DMS53 treated with DMSO at 0.1 percent for 48 hours (cell line): ENCODE data around the gene TNRC6B.
"Not testable (repeated sequence)": the region's sequence is repeated elsewhere in the genome, so short reads cannot be mapped to it uniquely, and the experiment has no call there.

ENCODE experiments used
- DNase-seq: peaks from one replicate; lab custom pipeline; 2025; ENCODE audit not compliant: unreplicated experiment; lab: John Stamatoyannopoulos, UW

Gene TNRC6B

DNA sequence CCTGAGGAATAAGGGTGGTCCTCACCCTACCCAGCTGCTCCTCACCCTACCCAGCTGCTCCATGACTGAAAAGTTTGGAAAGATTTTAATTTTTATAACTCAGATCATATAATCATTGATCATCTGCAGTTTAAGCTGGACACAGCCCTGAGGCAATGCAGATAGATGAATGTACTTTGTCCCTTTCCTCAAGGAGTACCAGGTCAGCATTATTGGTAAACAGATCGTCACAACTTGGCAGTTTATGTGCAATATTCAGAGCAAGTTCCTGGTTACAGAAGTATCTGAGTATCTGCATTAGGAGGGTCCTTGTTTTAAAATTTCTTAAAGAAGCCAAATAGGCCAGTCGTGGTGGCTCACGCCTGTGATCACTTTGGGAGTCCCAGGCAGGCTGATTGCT is 3.6 kb downstream of the TNRC6B start:
- no peak for DNase-seq

DNA sequence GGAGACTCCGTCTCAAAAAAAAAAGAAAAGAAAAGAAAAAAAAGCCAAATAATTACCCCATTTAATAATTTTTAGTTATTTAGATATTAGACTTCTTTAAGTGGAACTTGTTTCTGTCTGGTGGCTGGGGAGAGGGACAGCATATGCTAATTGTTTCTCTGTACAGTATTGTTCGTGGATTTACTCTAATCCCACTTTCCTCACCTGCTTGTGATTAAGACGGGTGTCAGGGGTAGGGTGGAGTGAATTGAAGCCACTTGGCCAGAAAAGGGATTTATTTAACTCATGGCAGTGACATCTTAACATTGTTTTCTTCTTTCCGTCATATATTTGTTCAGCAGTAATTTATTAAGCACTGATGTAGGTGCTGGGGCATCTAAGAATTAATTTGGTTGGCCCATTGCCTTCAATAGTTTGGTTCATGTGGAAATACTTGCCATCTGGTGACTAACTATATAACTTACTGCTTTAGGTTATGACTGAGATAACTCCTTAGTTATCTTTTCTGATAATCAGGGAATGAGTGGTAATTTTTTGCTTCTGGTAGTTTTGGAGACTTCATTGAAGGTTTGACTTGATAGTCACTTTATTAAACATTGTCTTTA is 4.6 kb downstream of the TNRC6B start:
- no peak for DNase-seq

DNA sequence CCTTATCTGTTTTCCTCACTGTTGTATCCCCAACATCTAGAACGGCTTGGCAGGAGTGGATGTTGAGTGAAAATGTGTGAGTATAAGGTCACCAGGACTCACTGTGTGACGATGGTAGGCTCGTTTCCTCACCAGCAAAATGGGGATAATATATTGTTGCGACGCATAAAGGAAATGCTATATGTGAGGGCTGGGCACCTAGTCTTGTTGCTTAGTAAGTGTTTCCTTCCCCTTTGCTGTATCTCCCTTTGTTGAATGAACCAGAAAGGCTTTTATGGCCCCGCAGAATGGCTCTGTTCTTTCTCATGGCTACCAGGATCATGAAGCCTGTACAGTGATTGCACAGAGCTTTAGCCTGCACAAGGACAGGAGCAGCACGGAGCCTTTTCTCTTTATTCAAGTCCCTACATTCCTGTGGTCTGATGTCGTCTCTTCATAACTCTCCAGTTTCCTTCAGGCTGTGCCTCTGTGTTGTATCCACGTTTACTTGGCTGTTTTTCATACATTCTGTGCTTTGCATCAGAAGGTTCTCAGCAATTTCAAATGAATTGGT is 5.4 kb downstream of the TNRC6B start:
- DNase-seq: no peak

DNA sequence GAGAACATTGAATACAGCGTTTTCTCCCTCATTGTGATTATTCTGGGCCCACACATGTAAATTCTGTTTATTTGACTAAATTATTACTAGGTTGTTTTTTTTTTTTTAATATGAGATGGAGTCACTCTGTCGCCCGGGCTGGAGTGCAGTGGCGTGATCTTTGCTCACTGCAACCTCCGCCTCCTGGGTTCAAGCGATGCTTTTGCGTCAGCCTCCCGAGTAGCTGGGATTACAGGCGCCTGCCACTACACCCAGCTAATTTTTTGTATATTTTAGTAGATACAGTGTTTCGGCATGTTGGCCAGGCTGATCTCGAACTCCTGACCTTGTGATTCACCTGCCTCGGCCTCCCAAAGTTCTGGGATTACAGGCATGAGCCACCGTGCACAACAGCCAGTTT is 5.9 kb downstream of the TNRC6B start:
- not testable (repeated sequence) for DNase-seq

DNA sequence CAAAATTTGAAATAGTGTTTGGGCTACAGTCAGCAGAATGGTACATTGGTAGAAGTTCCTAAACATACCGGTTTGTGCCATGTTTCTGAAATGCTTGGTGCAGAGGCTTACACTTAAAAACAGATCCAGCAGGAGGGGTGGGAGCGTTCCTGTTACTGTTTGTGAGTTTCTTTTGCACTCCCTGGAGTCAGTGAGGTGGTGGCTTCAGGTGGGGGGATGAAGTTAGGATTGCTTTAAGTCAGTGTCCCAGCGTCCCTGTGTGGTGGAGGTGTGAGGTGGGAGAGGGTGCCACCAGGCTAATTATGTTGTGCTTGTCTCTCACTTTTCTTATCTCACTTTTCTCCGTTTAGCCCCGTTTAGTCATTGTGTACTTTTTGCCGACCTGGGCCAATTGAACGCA is 9.7 kb downstream of the TNRC6B start:
- no peak for DNase-seq

DNA sequence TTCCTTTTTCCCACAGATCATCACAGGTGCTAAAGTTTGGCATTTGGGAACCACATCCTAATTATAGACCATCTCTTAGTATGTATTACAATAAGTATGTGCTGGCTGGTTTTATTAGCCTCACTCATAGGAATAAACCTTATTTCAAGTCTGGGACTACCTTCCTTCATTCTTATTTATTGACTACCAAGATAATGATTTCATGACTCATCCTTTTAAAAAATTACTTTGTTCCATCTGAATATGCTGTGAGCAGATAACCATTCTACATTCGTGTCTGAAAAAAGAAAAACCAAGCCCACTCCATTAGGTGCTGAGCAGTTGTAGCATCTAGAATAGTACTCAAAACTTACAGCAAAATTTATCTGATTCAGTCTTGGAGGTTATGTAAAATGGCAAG is 12.3 kb downstream of the TNRC6B start:
- no peak for DNase-seq

DNA sequence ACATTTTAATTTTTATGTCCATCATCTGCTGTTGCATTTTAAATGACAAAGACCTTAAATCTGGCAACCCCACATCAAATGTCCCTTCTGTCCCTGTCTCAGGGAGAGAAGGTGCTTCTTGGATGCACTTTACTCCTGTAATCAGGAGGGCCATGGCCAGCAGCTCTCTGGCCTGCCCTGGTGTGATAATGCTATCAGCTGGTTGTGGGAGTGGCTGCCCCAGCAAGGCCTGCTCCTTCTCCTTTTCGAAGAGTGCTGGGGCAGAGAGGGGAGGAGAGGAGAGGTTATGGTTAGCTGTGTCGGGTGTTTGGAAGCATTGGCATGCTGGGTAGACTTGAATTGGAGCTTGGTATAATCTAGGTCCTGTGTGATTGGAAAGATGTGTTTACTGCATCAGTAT is 12.8 kb downstream of the TNRC6B start:
- DNase-seq: no peak

DNA sequence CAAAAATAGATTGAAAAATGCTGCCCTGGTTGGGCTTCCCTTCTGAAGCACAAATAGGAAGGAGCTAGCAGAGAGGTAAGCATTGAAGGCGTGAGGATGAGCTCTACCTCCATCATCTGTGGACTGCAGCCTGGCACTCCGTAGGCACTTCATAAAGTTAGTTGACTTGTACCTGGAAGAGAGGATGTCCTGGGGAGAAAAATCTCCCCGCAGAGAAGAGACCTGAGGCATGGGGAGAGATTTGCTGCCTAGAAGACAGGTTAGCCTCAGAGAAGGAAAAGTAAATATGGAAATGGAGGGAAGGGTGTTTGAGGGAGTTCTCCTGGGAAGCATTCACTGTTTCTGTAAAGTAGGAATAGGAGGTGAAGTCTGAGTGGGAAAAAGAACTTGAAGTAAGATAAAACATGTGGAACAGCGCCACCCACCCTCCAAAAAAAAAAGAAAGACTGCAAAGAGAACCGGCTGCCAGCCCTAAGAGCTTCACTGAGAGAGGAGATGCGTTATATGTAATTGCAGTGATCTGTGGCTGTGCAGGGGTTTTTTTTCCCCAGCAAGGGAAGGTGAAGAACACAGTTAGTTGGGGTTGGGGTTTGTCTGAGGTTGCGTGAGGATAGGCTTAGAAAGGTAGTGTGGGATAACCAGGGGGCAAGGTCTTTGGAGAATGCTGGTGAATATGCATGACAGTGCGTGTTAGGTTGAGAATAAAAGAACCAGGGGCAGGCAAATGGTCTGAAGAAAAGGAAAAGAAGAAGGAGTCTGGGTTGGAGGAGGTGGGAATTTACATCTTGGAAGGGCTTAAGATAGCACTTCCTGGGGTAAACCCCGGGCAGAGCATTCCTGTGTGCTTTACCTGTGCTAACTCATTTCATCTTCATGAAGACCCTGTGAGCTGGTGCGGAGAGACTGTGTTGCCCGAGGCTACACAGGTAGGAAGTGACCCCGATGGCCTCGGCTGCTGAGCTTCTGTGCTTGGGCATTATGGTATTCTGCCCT is 16.0 kb downstream of the TNRC6B start:
- DNase-seq: peak; percentile 9

DNA sequence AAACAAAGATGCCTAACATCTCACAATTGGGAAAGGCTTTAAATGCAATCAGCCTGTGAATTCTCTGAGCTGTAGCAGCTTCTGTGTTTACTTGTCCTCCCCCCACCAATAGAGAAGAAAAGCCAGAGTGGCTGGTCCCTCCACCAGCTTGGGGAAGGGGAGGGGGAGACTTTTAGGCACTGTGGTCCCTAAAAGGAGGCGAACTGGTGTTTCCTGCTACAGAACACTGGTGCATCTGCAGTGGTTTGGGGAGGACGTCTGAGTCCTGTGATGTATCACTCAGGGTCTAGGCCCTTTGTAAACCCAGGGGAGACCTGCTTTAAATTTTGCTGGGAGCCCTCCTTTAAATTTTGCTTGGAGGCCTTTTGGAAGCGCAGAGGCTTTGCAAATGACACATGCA is 16.9 kb downstream of the TNRC6B start:
- no peak for DNase-seq

DNA sequence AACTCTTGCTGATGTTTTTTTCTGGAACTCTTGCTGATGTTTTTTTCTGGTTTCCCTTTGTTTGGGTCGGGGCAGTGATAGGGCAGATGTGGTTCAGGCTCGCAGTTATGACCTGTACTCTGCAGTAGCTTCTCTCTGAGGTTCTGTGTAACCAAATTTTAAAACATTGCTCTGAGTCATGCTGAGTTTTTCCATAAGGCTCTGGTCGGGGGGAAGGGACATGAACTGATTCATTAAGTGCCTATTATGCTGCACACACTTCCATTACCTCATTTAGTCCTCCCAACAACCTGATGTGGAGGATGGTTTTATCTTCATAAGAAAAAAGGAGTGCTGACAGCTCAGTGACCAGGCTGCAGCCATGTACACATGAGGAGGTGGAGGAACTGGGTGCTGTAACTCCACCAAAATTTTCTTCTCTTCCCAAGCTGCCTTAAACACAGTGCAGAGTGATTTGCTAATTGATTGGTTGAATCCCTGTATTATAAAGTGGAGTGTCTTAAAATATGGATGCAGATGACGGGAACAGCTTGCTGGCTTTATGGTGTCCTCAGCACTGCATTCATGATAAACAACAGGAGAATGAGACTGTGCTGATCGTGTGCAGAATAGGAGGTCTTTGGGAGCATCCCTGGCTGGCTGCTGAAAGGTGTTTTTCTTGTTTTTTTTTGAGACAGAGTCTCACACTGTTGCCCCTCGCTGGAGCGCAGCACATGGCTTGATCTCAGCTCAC is 19.1 kb downstream of the TNRC6B start:
- no peak for DNase-seq

DNA sequence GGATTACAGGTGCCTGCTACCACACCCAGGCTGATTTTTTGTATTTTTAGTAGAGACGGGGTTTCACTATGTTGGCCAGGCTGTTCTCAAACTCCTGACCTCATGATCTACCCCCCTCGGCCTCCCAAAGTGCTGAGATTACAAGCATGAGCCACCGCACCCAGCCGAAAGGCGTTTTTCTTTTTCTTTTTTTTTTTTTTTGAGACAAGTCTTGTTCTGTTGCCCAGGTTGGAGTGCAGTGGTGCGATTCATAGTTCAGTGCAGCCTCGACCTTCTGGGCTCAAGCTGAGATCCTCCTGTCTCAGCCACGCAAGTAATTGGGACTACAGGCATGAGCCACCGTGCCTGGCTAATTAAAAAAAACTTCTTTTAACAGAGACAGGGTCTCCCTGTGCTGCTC is 19.7 kb downstream of the TNRC6B start:
- not testable (repeated sequence) for DNase-seq

DNA sequence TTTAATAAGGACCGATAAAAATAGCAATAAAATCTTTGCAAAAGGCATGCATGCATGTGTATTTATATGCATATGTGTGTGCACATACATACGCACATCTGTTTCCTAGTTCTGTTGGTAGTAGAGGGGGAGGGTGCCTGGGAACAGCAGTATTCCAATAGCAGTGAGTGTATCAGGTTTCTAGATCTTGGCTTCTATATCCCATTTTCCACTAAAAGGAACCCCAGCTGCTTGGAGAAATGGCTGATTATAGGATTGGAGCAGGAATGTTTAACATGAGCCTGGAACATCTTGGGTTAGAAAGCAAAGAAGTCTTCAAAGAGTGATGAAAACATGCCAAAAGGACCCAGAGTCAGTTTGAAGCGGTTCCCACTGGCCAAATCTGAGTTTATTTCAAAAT is 21.0 kb downstream of the TNRC6B start:
- DNase-seq: no peak

DNA sequence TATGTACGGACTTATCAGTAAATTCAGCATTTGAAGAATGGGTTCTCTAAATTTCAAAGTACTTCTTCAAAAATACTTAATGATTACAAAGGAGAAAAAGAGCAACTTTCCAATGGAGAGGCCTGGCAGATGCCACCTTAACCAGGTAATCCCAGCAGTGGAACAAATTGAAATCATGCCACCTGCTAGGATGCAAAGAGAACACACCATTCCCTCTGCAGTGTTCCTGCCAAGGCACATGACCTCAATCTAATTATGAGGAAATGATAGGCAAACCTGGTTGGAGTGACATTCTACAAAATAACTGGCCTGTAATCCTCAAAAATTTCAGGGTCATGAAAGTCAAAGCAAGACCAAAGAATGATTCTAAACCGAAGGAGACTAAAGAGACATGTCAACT is 21.5 kb downstream of the TNRC6B start:
- DNase-seq: no peak

DNA sequence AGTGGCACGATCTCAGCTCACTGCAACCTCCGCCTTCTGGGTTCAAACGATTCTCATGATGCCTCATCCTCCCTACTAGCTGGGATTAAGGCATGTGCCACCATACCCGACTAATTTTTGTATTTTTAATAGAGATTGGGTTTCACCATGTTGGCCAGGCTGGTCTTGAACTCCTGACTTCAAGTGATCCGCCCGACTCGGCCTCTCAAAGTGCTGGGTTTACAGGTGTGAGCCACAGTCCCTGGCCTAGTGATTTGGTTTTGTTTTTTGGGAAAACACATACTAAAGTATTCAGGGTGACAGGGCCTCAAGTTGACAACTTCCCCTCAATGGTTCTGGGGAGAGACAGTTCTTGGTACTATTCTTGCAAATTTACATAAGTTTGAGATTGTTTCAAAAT is 22.1 kb downstream of the TNRC6B start:
- DNase-seq: no peak

DNA sequence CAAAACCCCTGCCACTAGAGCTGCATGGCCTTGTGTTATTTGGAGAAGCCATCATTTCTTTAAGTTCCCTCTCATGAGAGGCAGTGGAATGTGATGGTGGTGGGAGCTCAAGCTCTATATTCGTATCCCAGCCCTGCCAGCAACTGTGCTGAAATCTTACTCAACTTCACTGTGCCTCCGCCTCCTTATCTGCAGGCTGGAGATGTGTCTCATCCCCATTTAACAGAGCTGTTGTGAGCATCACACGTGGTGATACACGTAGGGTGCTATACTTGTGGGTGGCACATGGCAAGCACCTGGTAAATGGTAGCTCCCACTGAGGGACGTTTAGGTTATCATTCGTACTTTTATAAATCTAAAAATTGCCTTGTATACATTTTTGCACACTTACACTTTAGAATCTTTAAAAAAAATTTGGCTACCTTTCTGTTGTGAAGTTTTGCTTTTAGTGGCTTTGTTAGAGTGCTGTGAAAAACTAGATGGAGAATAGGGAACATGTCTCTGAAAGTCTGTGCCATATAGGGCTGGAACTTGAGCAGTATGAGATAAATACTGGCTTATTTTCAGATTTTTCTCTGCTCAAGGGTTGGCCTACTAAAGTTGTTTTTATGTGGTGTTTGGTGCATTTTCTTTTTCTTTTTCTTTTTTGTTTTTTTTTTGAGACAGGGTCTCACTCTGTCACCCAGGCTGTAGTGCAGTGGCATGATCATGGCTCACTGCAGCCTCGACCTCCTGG is 23.2 kb downstream of the TNRC6B start:
- DNase-seq: no peak

DNA sequence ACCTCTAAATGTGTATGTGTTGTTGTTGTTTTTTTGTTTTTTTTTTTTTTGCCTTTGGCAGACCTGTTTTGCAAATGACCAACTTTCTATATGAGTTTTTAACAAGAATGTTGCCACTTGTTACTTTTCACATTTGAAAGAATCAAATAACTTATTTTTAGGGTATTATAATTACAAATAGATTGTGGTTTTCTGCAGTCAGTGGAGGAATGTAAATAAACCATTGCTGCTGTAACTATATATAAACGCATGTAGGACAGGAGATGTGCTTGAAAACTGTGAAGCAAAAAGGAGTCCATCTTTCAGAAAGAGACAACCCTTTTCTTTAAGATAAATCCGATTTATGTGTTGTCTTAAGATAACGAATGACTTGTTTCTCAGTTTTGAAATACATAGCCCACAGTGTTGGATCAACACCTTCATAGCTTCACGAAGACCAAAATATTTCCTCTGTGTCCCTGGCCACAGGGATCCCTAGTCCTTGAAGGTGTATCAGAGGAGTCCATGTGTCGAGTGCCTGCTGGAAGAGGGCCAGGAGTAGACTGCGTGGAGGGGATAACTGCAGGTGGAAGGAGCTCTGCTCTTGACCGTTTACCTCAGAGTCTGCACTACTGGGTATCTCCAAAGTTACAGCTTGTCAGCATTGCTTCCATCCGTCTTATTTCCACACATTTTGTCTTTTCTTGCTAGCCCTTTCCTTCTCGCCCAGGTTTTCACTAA is 24.7 kb downstream of the TNRC6B start:
- no peak for DNase-seq

DNA sequence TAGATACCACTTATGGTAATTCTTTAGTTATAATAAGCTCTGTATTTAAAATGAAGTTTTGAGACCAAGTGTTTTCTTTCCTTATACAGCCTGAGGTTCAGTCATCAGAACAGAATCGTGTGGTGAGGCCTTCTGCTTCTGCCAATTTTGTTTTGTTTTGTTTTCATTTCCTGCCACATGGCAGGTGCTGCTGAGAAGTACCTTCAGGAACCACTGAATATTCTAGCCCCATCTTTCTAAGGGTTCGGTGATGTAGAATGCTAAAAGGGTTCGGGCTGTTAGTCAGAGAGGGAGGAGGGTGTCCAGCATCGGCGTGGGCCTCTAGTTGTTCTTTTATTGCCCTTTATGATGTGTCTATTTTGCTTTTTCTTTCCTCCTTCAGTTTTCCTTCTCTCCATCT is 25.8 kb downstream of the TNRC6B start:
- no peak for DNase-seq

DNA sequence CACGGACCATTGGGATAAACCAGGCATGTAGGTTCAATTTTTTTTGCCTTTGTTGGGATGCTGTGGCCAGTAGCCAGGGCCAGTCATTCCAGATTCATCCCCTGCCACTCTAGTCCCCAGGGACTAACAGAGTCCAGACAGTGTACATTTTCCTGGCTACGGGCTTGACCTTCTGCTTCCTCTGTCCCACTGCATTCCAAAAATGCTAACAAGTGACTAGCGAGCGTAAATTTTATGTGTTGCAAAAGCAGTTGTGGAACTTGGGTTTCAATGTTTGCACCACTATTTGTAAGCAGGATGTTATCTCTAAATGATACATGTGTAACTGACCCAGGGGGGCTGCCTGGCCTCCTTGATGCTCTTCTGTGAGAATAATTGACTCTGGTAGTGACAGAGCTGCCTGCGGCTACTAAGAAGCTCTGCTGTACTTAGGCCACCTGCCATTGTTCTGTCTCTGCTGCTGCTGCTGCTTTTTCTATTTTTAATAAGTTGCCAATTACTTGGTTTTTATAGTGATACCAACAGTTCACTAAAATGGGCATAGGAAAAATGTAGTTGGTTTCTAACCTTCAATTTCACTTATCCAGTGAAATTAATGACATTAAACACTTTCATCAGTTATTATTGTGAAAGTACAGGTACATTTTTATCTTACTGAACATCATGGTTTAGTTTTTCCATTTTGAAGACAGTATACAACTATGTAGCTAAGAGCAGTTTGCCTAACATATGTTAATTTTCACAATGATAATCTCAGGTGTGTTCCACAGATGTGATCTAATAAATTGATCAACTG is 26.8 kb downstream of the TNRC6B start:
- no peak for DNase-seq

DNA sequence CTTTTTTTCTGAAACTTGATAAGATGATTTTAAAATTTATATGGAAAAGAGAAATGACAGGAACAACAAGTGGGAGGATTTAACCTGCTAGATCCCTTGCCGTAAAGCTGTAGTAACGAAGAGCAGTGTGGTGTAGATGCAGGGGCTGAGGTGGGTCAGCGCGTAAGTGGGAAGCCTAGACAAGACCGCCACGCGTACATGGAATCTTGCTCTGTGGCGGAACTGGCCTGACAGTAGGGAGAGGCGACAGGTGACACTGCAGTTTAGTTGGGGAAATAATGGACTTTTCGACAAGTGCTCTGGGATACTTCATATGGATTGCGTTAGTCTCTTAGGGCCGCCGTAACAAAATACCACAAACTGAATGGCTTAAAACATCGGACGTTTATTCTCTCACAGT is 28.8 kb downstream of the TNRC6B start:
- DNase-seq: no peak
